WTC11 (cell line): ENCODE results near the gene ELMO1.

ENCODE experiments used
- CTCF ChIP-seq: fragments of 200-600 bp; IDR thresholded peaks from 2 replicates; pipeline ENCODE4 v1.8.0; 2022; ENCODE audit warnings: antibody characterized with exemption
- TEAD4 ChIP-seq: sonication (generic); formaldehyde crosslinking; IDR thresholded peaks from 2 replicates; pipeline ENCODE4 v1.8.0; 2022; ENCODE audit warnings: mild to moderate bottlenecking, missing genetic modification reagents
- TP53 ChIP-seq: sonication (generic); formaldehyde crosslinking; IDR thresholded peaks from 2 replicates; pipeline ENCODE4 v1.8.1; 2023; ENCODE audit warnings: mild to moderate bottlenecking, missing genetic modification reagents
- TF ChIP-seq, protein P1 (sequence below): sonication (generic); formaldehyde crosslinking; conservative IDR thresholded peaks from 2 replicates; pipeline ENCODE4 v1.8.1; 2022; ENCODE audit warnings: mild to moderate bottlenecking, missing genetic modification reagents
- TF ChIP-seq, protein P2 (sequence below): sonication (generic); formaldehyde crosslinking; IDR thresholded peaks from 2 replicates; pipeline ENCODE4 v1.8.1; 2023; ENCODE audit warnings: mild to moderate bottlenecking, missing genetic modification reagents, moderate library complexity
- TF ChIP-seq, protein P3 (sequence below): sonication (generic); formaldehyde crosslinking; IDR thresholded peaks from 2 replicates; pipeline ENCODE4 v1.8.1; 2022; ENCODE audit warnings: mild to moderate bottlenecking, moderate library complexity, missing genetic modification reagents

DNA sequence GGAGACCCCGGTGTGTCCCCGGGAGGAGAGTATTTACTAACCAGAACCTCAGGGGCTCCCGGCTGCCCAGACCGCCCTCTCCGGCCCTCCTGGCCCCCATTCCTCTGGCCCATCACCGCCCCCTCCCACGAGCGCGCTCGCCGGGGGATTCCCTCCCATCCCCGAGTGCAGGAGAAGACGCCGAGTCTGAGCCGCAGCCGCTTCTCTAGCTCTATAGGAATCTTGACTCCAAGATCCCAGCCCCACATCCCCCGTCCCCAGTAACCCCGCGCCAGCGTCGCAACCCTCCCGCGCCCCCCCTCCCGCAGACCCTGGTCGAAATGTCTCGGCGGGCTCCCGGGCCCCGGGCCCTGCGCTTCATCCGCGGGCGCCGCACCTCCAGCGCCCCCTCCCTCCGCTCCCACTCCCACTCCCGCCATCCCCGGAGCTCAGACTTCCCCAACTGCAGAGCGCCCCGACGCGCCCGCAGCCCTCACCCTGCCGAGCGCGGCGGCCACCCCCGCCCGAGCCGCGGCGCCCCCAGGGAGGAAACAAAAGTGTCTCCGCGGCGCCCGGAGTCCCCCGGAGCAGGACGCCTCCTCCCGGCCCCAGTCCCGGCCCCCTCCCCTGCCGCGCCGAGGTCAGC, 541 bp downstream of the ELMO1 start:
- no peak for TF ChIP-seq CTCF
- TF ChIP-seq, protein P1, sequence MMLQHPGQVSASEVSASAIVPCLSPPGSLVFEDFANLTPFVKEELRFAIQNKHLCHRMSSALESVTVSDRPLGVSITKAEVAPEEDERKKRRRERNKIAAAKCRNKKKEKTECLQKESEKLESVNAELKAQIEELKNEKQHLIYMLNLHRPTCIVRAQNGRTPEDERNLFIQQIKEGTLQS (CRISPR knock-in tag), result no peak
- TF ChIP-seq, protein P2, sequence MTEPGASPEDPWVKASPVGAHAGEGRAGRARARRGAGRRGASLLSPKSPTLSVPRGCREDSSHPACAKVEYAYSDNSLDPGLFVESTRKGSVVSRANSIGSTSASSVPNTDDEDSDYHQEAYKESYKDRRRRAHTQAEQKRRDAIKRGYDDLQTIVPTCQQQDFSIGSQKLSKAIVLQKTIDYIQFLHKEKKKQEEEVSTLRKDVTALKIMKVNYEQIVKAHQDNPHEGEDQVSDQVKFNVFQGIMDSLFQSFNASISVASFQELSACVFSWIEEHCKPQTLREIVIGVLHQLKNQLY, result no peak
- TF ChIP-seq TP53 (CRISPR knock-in tag), result no peak
- TF ChIP-seq, protein P3, sequence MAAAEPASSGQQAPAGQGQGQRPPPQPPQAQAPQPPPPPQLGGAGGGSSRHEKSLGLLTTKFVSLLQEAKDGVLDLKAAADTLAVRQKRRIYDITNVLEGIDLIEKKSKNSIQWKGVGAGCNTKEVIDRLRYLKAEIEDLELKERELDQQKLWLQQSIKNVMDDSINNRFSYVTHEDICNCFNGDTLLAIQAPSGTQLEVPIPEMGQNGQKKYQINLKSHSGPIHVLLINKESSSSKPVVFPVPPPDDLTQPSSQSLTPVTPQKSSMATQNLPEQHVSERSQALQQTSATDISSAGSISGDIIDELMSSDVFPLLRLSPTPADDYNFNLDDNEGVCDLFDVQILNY, result no peak
- TF ChIP-seq TEAD4 (CRISPR knock-in tag), result no peak
